DMS 273 treated with DMSO at 0.1 percent for 48 hours (cell line): Measurements from ENCODE around the gene LAMA3.

Experiments used
- DNase-seq: peaks from one replicate; lab custom pipeline; 2025; lab: John Stamatoyannopoulos, UW

LAMA3 gene

DNA sequence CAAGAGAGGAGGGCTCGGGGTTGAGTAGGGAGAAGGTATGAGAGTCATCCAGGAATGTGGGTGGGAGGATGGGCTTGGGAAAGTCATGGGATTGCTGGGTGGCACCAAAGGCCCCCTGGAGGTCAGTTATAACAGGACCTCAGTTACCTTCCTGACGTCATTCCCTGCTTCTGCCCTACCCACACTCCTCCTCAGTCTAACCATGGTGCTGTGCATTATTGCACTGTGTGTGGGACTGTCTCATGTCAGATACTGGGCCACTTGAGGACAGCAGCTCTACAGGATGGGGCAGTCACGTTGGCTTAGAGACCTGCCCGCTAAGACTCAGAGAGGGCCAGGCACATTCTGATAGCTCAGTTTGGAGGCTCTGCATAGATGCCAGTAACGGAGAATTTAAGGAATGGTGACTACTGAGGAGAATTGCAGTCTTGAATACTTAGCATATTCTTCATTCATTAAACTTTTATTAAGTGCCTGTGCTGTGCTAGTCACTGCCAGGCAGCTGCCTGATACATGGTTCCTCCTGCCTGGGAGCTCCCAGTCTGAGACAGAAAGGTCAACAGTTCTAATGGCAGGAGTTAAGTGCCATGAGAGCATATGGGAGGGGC is 90.5 kb downstream of the LAMA3 start:
- no peak for DNase-seq

DNA sequence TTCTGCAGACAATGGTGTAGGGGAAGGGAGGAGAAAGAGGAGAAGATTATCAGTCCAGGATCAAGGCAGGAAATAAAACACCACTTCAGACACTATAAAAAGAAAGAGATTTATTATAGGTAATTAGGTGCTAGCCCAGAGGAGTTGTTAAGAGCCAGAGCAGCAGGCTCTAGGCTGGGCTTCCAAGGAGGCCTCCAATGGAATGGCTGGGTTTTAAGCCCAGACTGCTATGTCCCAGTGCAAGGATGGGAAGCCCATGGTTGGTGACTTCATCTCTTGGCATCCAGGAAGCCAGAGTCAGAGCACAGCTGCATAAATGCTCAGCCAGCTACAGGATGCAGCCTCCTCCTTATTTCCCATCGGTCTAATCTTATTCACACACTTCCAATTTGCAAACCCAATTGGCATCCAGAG is 95.6 kb downstream of the LAMA3 start:
- DNase-seq: no peak

DNA sequence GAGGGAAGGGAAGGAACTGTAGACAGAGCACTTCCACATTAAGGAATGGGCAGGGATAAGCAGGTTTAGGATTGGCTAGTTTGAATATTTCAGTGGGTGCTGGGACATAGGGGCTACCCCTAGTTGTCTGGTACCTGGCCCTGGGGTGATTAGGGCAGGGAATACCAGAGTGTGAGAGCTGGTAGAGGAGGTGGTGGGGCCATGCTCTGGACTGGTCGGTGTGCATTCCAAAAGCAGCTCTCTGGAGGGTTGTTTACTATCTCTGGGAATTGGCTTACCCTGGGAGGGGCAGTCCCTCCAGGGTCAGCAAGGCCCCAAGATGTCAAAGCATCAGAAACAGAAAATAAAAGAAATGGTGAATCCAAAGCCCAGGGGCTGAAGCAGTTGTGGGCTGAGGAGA is 103.8 kb downstream of the LAMA3 start:
- no peak for DNase-seq

DNA sequence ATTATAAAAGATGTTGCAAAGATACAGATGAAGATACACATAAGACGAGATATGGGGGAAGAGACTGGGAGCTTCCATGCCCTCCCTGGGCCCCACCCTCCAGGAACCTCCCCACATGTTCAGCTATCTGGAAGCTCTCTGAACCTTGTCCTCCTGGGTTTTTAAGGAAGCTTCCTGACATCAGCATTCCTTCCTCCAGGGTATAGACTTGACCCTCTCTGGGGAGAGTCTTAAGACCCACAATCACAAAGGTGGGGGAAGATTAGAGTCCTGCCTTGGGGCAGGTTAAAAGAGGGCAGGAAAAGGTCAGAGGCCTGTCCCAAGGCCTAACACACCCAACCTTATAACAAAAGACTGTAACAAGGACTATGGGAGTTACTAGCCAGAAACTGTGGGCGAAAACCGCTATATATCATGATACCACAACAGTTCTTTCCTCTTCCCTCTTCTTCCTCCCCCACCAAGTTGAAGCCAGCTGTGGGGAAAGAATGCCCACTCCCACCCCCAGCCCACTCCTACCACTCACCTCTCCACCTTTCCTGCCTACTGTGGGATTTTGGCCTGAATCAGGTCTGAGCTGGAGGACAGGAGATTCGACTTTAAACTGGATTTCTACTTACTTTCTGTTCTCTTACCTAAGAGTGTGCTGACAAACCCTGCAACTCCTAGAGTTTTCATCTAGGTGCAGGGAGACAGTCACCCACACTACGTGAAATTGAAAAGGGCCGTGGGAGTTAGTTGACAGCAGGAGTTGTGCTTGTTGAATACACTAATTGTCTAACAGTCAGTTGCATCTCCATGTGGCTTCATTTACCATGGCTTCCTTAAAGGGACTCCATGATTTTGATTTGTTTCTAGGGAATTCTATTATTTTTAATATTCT is 105.0 kb downstream of the LAMA3 start:
- DNase-seq: no peak

DNA sequence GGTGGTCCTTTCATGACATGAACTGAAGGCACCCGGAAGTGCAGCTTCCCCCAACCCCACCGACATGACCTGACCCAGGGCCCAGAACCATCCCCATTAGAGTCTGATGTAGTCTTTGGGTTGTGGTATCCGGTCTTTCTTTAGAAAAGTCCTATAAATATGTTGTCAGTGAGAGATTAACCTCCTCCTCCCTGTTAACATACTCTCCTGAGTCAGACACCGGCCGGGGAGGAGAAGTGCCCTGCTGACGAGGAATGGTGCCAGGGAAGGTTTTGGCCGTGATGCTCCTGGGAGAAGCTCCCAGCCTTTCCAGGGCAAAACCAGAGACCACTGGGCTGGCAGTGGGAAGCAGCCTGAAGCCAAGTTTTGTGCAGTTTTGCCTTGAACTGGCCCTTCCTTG is 109.0 kb downstream of the LAMA3 start:
- no peak for DNase-seq

DNA sequence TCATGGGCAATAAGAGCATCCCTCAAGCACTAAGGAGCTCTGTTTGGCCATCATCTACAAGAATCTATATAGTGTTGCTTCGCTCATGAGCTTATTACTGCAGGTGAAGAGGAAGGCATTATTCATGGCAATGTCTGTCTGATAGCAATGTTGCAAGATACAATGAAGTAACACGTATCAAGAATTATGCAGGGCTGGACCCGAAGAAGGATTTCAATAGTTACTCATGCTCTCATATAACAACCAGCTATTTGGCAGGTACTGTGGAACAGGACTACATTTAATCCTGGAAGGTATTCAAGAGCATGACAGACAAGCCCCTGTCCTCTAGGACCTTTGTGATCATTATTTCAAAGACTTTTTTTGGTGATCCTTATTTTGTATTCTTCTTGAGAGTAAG is 109.6 kb downstream of the LAMA3 start:
- no peak for DNase-seq

DNA sequence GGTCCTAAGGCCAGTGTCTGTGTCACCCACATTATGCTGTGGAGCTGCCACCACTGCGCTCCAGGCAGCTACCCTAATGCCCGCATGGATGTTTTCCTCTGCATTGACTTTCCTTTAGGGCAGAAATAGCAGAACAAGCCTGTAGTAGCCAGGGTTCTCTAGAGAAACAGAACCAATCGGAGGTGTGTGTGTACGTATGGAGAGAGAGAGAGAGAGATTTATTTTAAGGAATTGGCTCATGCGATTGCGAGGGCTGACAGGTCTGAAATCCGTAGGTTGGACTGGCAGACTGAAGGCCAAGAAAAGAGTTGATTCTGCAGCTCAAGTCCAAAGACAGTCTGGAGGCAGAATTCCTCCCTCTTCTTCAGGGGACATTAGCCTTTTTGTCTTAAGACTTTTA is 110.3 kb downstream of the LAMA3 start:
- no peak for DNase-seq

DNA sequence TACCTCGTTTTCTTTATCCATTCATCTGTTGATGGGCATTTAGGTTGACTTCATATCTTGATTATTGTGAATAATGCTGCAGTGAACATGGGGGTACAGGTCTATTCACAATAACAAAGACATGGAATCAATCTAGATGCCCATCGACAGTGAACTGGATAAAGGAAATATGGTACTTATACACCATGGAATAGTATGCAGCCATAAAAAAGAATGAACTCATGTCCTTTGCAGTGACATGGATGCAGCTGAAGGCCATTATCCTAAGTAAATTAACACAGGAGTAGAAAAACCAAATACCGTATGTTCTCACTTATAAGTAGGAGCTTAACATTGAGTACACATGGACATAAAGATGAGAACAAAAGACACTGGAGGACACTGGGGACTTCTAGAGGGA is 111.6 kb downstream of the LAMA3 start:
- no peak for DNase-seq

DNA sequence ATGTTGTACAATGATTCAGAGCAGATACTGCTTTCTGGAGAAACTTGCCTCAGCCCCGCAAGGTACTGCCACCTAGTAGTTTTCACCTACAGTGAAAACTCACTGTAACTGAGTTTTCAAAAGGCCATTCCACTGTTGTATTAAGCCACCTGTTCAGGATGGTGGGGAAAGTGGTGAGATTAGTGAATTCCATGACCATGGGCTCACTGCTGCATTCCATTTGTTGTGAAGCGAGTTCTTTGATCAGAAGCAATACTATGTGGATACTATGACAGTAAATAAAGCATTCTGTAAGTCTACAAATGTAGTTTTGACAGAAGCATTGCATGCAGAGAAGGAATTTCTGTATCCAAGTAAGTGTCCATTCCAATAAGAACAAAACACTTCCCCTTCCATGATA is 113.6 kb downstream of the LAMA3 start:
- DNase-seq: no peak

DNA sequence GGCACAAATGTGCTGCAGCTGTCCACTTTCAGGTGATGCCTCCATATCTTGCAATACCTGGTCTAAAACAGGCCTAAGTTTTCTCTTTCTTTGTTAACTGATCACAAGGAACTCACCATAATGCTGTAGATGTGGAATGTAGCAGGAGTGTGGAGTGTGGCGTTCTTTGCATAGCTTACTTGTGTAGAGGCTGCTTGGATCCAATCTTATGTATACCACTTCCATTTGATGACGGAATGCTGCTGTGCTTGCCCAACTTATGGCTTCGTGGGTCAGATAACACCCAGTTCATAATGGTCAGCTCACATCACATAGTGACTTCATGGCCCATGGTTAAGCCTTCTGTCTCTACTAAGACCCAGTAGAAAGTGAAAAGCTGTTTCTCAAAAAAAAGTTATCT is 114.5 kb downstream of the LAMA3 start:
- no peak for DNase-seq

DNA sequence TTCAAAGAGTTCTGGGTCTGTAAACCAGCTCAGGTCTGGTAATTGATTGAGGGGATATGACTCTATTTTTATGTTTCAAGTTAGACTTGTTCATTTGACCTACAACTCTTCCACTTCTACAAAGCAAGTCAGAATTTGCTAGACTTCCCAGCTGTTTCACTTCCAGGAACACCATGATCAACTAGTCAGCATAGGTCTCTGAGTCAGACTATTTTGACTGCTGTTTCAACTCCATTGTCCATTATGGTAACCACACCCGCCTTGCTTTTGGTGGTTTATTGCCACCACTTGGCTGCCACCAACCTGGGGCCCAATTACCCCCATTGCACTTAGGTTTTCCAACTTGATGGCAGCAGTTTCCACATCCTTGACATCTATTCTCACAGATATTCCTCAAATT is 116.6 kb downstream of the LAMA3 start:
- no peak for DNase-seq

DNA sequence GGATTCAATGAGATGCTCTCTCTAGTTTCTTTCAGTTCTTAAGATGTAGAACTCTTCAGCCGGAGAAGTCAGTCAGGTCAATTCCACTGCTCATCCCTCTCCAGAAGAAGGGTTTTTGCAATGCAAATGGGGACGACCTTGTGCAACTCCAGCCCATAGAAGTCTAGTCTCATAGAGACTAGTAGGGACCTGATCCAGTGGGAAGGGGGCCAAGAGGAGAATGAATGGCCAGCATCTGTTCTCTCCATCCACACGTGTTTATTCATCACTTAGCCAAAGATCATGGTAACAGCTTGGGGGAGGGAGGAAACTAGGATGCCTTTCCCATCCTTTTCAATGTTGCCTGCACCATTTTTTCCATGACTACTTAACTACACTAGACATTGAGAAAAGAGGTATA is 120.2 kb downstream of the LAMA3 start:
- peak; percentile 49 for DNase-seq

DNA sequence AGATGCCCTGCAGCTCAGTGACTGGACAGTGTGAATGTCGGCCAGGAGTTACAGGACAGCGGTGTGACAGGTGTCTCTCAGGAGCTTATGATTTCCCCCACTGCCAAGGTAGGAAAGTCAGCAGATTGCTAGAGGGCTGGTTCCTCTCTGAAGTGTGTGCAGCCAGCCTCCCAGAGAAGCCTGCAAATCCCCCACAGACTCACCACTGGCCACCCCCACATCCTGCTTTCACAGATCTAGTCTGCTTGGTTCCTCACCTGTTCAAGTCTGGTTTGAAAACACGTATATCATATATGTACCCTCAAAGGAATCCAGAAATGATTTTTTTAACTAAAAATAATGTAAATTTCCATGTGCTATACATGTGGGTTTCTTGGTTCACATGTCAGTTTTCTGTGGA is 121.1 kb downstream of the LAMA3 start:
- DNase-seq: no peak

DNA sequence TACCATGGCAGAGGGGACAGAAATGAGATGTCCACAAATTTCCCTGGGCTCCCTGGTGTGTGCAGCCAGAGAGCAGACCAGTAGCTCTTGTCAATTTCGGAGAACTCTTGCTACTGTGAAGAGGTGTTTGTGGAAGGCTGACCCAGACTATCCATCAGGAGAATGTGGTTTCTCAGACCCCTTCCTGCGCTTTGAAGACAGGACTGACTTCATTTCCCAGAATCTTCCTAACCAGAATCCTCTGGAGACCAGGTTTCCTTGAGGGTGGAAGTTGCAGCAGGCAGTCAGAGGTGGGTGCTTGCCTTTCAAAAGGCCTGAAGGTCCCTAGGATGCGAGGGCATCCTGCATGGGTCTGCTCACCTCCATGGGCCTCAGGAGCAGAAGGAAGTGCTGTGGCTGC is 121.9 kb downstream of the LAMA3 start:
- DNase-seq: no peak

DNA sequence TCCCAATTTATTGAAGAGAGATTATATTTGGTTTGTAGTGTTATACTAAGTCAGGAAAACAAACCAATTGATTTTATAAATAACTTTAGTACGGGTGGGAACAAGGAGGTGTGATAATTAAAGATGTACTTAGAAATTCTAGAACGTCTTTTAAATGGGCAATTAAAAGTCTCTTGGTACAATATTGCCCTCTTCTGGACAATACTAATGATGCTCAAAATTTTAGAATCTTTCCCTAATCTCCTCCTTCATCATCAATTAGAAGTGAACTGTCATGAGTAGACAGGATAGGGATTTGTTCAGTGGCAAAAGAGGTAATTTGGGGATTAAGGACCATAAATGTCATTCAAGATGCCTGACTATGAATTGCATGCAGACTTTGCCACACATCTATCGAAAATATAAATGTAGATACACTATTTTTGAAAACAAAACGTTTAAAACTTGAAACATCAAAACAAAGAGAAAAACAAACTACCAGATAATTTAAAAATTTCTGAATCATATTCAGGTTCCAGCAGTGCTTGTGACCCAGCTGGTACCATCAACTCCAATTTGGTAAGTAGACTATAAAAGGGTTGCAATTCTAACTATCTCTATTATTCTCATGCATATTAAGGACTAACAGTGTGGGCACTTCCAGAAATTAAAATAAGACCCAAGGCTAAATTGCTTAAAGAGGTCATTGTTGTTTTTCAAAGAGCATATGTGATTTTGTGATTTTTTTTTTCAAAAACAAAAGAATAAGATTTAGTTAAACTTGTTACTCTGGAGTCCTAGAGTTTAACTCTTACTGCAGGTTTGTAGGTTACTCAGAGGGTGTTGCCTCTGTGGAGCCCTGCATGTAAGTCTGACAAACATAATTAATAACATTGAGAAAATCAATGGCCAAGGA is 123.5 kb downstream of the LAMA3 start:
- peak; percentile 14 for DNase-seq

DNA sequence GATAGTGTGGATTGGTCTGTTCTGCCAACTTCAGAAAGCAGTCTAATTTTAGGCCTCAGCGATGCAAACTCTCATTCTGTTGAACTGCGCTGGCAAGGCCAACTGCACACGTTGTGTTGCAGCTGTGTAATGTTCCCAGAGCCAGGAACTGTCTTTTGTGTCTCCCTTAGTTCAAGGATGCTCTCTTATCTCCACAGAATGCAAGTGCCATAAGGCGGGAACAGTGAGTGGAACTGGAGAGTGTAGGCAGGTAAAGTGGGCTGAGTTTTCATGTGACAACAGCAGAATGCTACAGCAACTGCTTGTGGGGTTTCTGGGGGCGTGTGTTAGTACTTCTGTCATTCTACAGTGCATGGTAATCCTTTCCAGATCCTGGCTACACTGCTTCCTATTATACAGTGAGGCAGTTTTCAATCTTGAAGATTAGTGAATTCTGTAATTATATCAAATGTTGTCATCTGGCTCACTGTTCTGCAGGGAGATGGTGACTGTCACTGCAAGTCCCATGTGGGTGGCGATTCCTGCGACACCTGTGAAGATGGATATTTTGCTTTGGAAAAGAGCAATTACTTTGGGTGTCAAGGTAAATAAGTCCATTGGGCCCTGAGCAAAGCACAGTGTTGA is 125.8 kb downstream of the LAMA3 start:
- no peak for DNase-seq

DNA sequence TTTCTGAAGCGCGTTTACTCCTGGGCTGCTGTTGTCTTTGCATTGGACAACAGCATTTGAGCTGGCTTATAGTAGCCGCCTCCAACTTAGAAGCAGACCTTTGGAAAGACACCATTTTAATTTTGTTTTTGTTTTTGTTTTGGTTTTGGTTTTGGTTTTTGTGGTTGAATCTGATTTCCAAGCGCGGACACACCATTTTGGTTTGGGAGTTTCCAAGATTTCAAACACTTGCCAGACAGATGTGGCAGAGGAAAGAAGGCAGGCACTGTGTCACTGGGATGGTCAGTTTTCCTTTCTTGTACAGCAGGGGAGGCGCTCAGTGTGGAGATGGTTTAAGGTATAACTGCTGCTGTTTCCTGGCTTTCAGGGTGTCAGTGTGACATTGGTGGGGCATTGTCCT is 126.8 kb downstream of the LAMA3 start:
- DNase-seq: no peak

DNA sequence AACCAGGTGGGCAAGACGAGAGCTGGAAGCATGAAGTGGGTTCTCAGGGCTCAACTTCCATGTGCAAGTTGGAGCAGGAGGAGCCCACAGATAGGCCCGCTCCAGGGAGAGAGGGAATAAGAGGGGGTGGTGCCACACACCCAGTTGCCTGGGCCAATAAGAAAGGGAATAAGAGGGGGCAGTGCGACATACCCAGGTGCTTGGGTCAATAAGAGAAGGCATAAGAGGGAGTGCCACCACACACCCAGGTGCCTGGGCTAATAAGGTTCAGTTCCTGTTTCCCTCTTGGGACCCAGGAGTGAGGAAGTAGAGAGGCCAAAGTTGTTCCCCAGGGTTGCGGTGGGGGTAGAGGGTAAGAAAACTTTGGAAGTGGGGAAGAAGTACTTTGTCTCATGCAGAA is 127.5 kb downstream of the LAMA3 start:
- DNase-seq: no peak

DNA sequence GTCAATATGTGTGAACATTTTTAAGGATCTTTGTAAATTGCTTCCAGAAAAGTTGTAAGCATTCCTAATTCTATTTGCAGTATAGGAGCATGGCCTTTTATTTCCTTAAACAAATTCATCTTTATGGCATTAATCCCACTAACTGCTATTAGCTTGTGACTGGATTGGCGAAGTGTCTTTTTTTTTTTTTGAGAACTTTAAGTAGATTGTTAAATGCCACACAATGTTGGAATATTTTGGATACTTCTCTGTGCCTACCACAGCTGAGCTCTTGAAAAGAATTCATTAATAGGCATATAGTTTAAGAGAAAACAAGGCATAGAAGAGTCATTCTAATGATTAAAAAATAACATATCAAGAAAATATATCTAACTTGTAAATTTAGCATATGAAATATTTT is 129.7 kb downstream of the LAMA3 start:
- DNase-seq: no peak

DNA sequence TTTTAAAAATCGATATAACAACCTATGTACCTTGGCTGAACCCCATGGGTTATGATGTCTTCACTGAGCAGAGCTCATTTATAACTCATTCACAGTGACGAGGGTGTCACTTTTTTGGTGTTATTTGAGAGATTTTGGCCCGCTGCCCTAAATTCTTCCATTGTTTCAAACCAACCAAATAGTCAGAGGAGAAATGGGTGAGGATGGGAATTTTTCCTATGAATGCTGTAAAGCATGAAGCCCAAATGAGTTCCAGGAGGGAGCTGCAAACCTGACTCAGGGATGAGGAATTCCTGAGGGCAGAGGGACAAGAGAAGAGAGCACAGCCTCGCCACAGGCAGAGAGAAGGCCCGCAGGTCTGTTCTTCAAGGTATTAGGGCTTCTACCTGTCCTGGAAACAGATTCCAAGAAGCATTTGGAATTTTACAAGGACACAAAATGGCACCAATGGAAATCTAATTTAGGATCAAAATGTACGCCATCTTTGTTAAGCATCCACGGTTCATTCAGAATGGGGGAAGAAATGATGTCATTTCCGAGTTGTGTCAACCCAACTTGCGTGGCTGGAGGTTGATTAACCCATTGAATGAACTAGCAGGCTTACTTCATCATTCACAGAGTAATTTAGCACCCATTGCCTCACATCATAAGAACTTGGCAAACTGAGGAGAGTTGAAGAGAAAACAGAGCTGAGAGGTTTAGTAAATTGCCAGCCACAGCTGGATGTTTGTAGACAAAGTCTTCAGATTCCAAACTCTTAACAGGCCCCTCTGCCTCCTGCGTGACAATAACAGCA is 133.5 kb downstream of the LAMA3 start:
- no peak for DNase-seq

DNA sequence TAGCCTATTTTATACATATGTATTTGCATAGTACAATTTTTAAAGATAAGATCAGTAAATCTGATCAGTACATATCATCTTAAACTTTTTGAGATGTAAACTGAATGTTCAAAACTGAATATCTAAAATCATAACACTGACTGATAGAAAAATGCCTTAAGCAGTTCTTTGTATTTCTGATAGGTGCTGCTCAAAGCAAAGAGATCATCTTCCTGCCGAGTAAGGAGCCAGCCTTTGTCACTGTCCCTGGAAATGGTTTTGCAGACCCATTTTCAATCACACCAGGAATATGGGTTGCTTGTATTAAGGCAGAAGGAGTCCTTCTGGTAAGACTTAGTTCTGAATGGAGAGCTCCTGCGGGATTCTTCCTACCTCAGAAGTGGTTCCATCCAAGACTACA is 135.0 kb downstream of the LAMA3 start:
- DNase-seq: no peak

DNA sequence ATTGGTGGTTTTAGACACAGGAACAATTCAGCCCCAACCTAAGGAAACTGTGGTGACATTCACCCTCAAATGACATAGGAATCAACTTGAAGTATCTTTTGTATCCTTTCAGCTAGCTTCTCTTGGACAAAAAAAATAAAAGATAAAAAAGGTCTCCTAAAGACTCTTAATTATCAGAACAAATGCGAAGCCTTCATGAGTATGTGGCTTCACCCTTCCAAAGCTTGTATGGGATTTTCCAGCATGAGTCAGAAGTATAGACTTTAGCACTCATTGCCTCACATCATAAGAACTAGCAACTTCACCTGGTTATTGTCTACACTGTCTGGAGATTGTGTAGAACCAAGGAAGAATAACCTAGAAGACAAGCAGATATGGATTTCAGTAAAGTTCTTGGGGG is 135.4 kb downstream of the LAMA3 start:
- no peak for DNase-seq
